ENCODE measurements around the gene AARS1.
"Not testable (repeated sequence)": the region's sequence is repeated elsewhere in the genome, so short reads cannot be mapped to it uniquely, and the experiment has no call there.

Gene AARS1

GRCh38 chr16:70267516-70267915 lies 21.8 kb downstream of the AARS1 start:
- Histone ChIP-seq H3K4me3 (no peak overlapping the region), H3K27ac (no peak overlapping the region)
- TF ChIP-seq CTCF (IDR thresholded peaks at IDR 0.05): no peak
- DNase-seq (ENCODE audit: low spot score): no peak

GRCh38 chr16:70259903-70260302 lies 29.4 kb downstream of the AARS1 start:
- DNase-seq (ENCODE audit: low spot score); H3K27ac ChIP-seq; H3K4me3 ChIP-seq: not testable (repeated sequence)

DNA sequence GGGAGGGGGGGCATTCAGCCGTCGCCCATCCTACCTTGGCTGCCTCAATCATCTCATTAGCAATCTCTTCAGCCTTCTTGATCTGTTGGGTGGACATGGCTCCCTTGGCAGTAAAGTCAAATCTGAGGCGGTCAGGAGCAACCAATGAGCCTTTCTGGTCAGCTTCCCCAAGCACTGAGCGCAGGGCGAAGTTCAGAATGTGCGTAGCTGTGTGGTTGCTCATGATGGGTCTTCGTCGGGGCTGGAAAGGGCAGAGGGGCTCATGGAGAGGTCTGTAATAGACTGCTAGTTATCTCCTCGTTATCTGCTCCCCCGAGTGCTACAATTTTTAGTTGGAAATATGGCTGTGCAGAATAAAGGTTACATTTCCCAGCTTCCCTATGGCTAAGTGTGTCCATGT lies 30.4 kb downstream of the AARS1 start:
- no peak for DNase-seq (ENCODE audit: low spot score)
- TF ChIP-seq CTCF (IDR thresholded peaks at IDR 0.05): no peak

GRCh38 chr16:70258065-70258464 lies 31.2 kb downstream of the AARS1 start:
- Histone ChIP-seq H3K27ac (no peak overlapping the region), H3K4me3 (no peak overlapping the region)
- TF ChIP-seq CTCF (IDR thresholded peaks at IDR 0.05): no peak
- DNase-seq (ENCODE audit: low spot score): no peak

More for the DNA sequence above, 30.4 kb downstream of the AARS1 start:
- no peak overlapping the region for H3K4me3 ChIP-seq
- no peak overlapping the region for H3K27ac ChIP-seq

DNA sequence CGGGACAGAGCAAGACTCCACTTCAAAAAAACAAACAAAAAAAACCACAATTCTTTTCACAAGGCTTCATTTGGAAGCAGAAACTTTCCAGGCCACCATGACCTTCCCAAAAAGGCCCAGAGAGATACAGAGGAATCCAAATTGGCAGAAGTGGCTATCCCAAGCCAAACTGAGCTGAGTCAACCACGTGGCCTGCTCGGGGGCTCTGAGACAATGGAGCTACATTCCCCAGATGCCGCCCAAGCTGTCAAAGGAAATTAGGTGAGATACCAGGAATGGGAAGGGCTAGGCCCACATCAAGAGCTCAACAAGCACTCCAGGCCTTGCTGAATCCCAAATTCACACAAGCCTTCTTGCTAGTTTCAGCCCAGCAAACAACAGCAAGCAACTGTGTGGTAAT lies 31.9 kb downstream of the AARS1 start:
- TF ChIP-seq CTCF (IDR thresholded peaks at IDR 0.05): no peak
- Histone ChIP-seq H3K27ac (no peak overlapping the region), H3K4me3 (no peak overlapping the region)
- DNase-seq (ENCODE audit: low spot score): no peak

DNA sequence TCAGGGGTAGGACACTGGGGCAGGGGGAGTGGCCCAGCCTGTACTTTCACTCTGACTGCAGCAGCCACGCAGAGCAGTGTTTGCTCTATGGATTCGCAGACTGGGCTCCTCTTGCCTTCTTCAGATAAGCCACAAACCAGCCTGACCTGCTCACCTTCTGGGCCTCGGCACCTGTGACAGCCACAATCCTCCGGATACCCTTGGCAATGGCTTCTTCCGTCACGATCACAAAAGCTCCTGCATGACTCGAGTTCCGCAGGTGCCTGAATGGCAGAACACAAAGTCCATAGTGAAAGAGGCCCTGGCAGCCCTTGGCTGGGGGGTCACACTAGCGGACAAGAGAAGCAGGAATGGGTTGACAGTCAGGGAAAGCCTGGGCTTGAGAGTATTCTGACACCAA lies 33.7 kb downstream of the AARS1 start:
- no peak overlapping the region for H3K4me3 ChIP-seq
- no peak overlapping the region for H3K27ac ChIP-seq
- TF ChIP-seq CTCF (IDR thresholded peaks at IDR 0.05): no peak
- no peak for DNase-seq (ENCODE audit: low spot score)

DNA sequence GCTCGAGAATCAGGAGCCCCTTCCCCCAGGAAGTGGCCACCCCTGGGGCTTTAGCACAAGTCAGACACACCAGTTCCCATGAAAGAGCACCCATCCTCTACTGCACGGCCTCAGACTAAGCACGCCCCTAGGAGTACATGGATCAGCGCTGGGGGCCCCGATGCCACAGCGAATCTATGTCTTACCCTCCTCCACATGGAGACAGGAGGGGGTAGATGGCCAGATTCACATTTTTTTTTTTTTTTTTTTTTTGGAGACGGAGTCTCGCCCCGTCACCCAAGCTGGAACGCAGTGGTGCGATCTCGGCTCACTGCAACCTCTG lies 34.4 kb downstream of the AARS1 start:
- TF ChIP-seq CTCF (IDR thresholded peaks at IDR 0.05): no peak
- H3K27ac ChIP-seq: no peak overlapping the region
- DNase-seq (ENCODE audit: low spot score): no peak
- H3K4me3 ChIP-seq: no peak overlapping the region

Measured in coronary artery (tissue), 2 donors.